ENCODE data around the gene RTF2. TPM values are rescaled to one million over a fixed set of nuclear protein-coding genes. Genes with fewer than 3 reads are reported as not detected.

Gene RTF2
- total and polyA plus RNA-seq, 2 of the 13 experiments (the other 11 are each of a cell fraction or from before 2014, with no cell fraction given), result 81.8 to 142 TPM

- no TSS peak for BruUV-seq (replicated peaks)
- TF ChIP-seq ZFP82 (CRISPR knock-in tag; IDR thresholded peaks at IDR 0.05; ENCODE audit: borderline replicate concordance) (no peak), ZNF318 (CRISPR knock-in tag; IDR thresholded peaks at IDR 0.05) (no peak), ZFP90 (CRISPR knock-in tag; IDR thresholded peaks at IDR 0.05; ENCODE audit: borderline replicate concordance) (no peak), SMAD3 (CRISPR knock-in tag; IDR thresholded peaks at IDR 0.05) (no peak), ZBTB49 (CRISPR knock-in tag; IDR thresholded peaks at IDR 0.05; ENCODE audit: borderline replicate concordance) (no peak)
- TF ChIP-seq, protein P1, sequence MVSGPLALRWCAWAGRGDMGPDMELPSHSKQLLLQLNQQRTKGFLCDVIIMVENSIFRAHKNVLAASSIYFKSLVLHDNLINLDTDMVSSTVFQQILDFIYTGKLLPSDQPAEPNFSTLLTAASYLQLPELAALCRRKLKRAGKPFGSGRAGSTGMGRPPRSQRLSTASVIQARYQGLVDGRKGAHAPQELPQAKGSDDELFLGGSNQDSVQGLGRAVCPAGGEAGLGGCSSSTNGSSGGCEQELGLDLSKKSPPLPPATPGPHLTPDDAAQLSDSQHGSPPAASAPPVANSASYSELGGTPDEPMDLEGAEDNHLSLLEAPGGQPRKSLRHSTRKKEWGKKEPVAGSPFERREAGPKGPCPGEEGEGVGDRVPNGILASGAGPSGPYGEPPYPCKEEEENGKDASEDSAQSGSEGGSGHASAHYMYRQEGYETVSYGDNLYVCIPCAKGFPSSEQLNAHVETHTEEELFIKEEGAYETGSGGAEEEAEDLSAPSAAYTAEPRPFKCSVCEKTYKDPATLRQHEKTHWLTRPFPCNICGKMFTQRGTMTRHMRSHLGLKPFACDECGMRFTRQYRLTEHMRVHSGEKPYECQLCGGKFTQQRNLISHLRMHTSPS (CRISPR knock-in tag; IDR thresholded peaks at IDR 0.05; ENCODE audit: low read depth), result no peak
- TF ChIP-seq, protein P2, sequence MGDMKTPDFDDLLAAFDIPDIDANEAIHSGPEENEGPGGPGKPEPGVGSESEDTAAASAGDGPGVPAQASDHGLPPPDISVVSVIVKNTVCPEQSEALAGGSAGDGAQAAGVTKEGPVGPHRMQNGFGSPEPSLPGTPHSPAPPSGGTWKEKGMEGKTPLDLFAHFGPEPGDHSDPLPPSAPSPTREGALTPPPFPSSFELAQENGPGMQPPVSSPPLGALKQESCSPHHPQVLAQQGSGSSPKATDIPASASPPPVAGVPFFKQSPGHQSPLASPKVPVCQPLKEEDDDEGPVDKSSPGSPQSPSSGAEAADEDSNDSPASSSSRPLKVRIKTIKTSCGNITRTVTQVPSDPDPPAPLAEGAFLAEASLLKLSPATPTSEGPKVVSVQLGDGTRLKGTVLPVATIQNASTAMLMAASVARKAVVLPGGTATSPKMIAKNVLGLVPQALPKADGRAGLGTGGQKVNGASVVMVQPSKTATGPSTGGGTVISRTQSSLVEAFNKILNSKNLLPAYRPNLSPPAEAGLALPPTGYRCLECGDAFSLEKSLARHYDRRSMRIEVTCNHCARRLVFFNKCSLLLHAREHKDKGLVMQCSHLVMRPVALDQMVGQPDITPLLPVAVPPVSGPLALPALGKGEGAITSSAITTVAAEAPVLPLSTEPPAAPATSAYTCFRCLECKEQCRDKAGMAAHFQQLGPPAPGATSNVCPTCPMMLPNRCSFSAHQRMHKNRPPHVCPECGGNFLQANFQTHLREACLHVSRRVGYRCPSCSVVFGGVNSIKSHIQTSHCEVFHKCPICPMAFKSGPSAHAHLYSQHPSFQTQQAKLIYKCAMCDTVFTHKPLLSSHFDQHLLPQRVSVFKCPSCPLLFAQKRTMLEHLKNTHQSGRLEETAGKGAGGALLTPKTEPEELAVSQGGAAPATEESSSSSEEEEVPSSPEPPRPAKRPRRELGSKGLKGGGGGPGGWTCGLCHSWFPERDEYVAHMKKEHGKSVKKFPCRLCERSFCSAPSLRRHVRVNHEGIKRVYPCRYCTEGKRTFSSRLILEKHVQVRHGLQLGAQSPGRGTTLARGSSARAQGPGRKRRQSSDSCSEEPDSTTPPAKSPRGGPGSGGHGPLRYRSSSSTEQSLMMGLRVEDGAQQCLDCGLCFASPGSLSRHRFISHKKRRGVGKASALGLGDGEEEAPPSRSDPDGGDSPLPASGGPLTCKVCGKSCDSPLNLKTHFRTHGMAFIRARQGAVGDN (CRISPR knock-in tag; IDR thresholded peaks at IDR 0.05), result no peak
Measured at GRCh38 chr20:56511926-56512325, 43.5 kb downstream of the RTF2 start.

More at GRCh38 chr20:56511926-56512325, 43.5 kb downstream of the RTF2 start:
- CTCF ChIA-PET (ENCODE audit: low intra/inter-chr PET ratio, low total read pairs), result no interaction called here
- Histone ChIP-seq H3K27me3 (ENCODE audit: control insufficient read depth in 1 of 2, insufficient read depth in 2 of 2, low read length in 2 of 2) (no peaks in the 10 kb centered on the region), H4K20me1 (ENCODE audit: insufficient read depth, low read length) (no peaks in the 10 kb centered on the region), H3K9me3 (ENCODE audit: low read length) (no peaks in the 10 kb centered on the region), H3K4me2 (ENCODE audit: low read depth, low read length) (no peak overlapping the region), H2AFZ (ENCODE audit: low read length) (no peak overlapping the region), H3K27ac (ENCODE audit: extremely low read length, insufficient read depth, low read length) (no peak overlapping the region), H3K36me3 (replicated peaks in 1 of 2; ENCODE audit: control insufficient read depth in 1 of 2, insufficient read depth in 2 of 2, low read length in 2 of 2) (peaks cover 14 to 47% of the 10 kb centered on the region in 2 experiments), H3K79me2 (ENCODE audit: insufficient read depth, low read length) (no peaks in the 10 kb centered on the region), H3K9ac (ENCODE audit: insufficient read depth, low read depth, low read length) (no peak overlapping the region), H3K4me1 (ENCODE audit: insufficient read depth, low read length) (no peaks in the 10 kb centered on the region), H3K4me3 (replicated peaks in 1 of 3; ENCODE audit: insufficient read depth in 1 of 3, low read depth in 2 of 3, low read length in 3 of 3) (no peak overlapping the region)
- 96% methylated on average over 10 of the region's 10 CpGs for WGBS (ENCODE audit: low lambda C conversion rate)
- in situ Hi-C loops (cut with HindIII; ENCODE audit: extremely low pct_ligation_motif_present, low pct_unique_long_range_greater_than_20kb) (no loop called here), intact Hi-C loops (cut with micrococcal nuclease; ENCODE audit: unreplicated experiment) (no loop called here)
- POLR2A ChIA-PET, result no interaction called here
- ATAC-seq (no peak), FAIRE-seq (no peak), DNase-seq (ENCODE audit: low spot score) (no peak)
